ENCODE measurements around the gene LINGO1. TPM values are rescaled to one million over a fixed set of nuclear protein-coding genes. Genes with fewer than 3 reads are reported as not detected.
A peak's percentile ranks its signal among the peaks of the same experiment; 100 is the strongest.

Gene LINGO1
- total RNA-seq, 2 experiments from 2014 or later = not detected

GRCh38 chr15:77666296-77666660 is 33.6 kb upstream of the LINGO1 start:
- Mint-ChIP-seq H3K4me3 (no peak overlapping the region), H3K27ac (no peak overlapping the region), H3K36me3 (ENCODE audit: low read depth) (no peaks in the 10 kb centered on the region), H3K4me1 (no peaks in the 10 kb centered on the region), H3K9me3 (no peaks in the 10 kb centered on the region), H3K27me3 (peaks cover 7% of the 10 kb centered on the region)
- no peak for DNase-seq
- POLR2A ChIA-PET = no interaction called here
- CTCF ChIA-PET = no interaction called here

DNA sequence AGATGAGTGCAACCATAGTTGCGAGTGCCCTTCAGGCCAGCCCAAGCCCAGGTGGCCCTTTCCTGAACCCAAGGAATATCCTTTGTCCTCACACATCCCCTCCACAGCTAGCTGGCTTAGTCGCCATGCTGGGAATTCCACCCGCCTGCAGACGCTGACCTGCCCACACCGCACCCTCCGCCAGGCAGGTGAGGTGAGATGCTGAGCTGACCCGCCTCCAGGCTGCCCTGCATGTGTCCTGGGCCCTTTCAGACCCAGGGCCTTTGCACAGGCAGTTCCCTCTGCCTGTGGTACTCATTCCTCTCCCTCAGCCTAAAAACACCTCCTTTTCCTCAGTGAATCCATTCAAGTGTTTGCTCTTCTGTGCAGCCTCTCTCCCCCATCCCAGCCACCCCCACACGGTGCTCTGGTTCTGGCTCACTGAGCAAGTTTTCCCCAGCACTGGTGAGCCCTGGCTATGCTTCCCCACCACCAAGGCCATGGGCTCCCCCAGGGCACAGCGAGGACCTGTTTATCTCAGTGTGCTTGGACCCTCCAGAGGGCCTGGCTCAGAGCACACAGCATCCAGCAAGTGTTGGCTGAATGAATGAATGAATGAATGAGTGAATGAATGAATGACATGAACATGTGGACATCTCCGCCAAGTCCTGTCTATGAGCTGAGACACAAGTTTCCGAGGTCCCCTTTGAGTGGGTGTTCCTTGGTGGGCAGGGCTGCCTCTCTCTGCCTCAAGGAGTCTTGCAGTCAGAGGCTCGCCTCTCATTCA is 33.0 kb upstream of the LINGO1 start:
- H3K27ac Mint-ChIP-seq = no peak overlapping the region
- DNase-seq = no peak
- no peaks in the 10 kb centered on the region for H3K36me3 Mint-ChIP-seq (ENCODE audit: low read depth)
- ChIA-PET POLR2A (no interaction called here), CTCF (no interaction called here)
- H3K4me1 Mint-ChIP-seq = no peaks in the 10 kb centered on the region
- peaks cover 7% of the 10 kb centered on the region for H3K27me3 Mint-ChIP-seq
- H3K4me3 Mint-ChIP-seq = no peak overlapping the region
- H3K9me3 Mint-ChIP-seq = no peaks in the 10 kb centered on the region

GRCh38 chr15:77664428-77664827 is 31.7 kb upstream of the LINGO1 start:
- Mint-ChIP-seq H3K4me1 (no peaks in the 10 kb centered on the region), H3K27ac (no peak overlapping the region), H3K27me3 (peaks cover 7% of the 10 kb centered on the region), H3K9me3 (no peaks in the 10 kb centered on the region), H3K4me3 (no peak overlapping the region), H3K36me3 (ENCODE audit: low read depth) (no peaks in the 10 kb centered on the region)
- DNase-seq = no peak
- ChIA-PET POLR2A (no interaction called here), CTCF (no interaction called here)

DNA sequence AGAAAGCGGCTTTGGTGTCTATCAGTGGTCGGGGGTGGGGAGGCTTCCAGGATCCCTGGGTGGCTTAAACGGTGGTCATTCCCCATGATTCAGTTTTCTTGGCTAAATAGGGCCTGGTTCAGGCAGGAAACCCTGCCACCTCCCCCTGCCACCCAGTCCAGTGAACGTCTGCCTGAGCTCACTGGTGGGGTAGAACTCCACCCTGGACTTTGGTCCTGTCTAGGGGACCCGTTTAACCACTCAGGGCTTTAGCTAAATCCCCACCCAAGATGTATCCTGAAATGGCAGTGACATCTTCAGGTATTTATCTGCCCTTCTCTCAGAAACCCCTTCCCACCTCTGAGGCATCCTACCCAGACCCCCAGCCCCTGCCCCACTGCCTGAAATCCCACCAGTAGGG is 30.5 kb upstream of the LINGO1 start:
- Mint-ChIP-seq H3K4me3 (no peak overlapping the region), H3K4me1 (no peaks in the 10 kb centered on the region), H3K9me3 (no peaks in the 10 kb centered on the region), H3K36me3 (ENCODE audit: low read depth) (no peaks in the 10 kb centered on the region), H3K27me3 (peaks cover 4% of the 10 kb centered on the region), H3K27ac (no peak overlapping the region)
- CTCF ChIA-PET = no interaction called here
- no peak for DNase-seq
- POLR2A ChIA-PET = no interaction called here

- peaks cover 3% of the 10 kb centered on the region for H3K27me3 Mint-ChIP-seq
- ChIA-PET CTCF (no interaction called here), POLR2A (no interaction called here)
- no peaks in the 10 kb centered on the region for H3K36me3 Mint-ChIP-seq (ENCODE audit: low read depth)
- no peaks in the 10 kb centered on the region for H3K9me3 Mint-ChIP-seq
- H3K27ac Mint-ChIP-seq = no peak overlapping the region
- no peaks in the 10 kb centered on the region for H3K4me1 Mint-ChIP-seq
- no peak overlapping the region for H3K4me3 Mint-ChIP-seq
- DNase-seq = peak; percentile 37
Observed at GRCh38 chr15:77659350-77660321, 26.9 kb upstream of the LINGO1 start.

DNA sequence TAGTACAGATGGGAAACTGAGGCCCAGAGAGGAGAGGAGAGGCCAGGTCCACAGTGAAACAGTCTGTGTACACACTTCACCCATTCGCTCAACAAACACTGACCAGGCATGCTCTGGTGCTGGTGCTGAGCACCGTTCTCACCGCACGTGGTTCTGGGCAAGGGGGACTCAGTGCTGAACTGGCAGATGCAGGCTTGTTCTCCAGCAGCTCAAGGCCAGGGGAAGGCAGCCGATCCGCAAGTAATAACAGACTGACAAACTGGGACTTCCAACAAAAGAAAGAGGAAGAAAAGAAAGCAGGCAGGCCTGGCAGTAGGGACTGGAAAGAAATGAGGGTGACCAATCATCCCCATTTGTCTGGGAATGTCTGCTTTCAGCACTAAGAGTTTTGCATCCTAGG is 25.6 kb upstream of the LINGO1 start:
- no peak for DNase-seq
- Mint-ChIP-seq H3K9me3 (no peaks in the 10 kb centered on the region), H3K4me3 (no peak overlapping the region), H3K36me3 (ENCODE audit: low read depth) (no peaks in the 10 kb centered on the region), H3K4me1 (no peaks in the 10 kb centered on the region), H3K27me3 (peaks cover 6% of the 10 kb centered on the region), H3K27ac (no peak overlapping the region)
- POLR2A ChIA-PET = no interaction called here
- CTCF ChIA-PET = no interaction called here

- Mint-ChIP-seq H3K27ac (no peak overlapping the region), H3K27me3 (peaks cover 6% of the 10 kb centered on the region), H3K36me3 (ENCODE audit: low read depth) (no peaks in the 10 kb centered on the region), H3K4me1 (no peaks in the 10 kb centered on the region), H3K4me3 (no peak overlapping the region), H3K9me3 (no peaks in the 10 kb centered on the region)
- POLR2A ChIA-PET = no interaction called here
- CTCF ChIA-PET = interaction anchor here (1.0 kb wide), 1 partner anchor 11 kb away, joined by 3 read pairs; no protein-coding TSS in a partner anchor
- no peak for DNase-seq
Observed at GRCh38 chr15:77657634-77658238, 25.0 kb upstream of the LINGO1 start.

DNA sequence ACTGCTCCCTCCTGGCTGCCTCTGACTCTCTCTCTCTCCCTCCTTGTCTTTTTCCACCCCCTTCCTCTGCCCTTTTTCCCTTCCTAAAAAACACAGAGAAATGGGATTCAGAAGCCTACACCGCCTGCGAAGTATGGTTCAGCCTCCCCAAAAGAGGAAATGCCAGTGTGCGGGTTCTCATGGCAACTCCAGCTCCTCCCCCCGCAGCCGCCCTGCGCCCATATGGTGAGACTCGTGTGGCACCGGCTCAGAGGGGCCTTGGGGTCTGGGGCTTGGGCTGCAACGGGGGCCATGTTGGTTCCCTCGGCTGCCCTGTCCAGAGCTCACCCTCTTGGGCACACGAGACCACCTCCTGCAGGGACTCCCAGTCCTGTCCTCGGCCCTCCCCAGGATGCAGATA is 23.6 kb upstream of the LINGO1 start:
- Mint-ChIP-seq H3K4me1 (no peaks in the 10 kb centered on the region), H3K4me3 (no peak overlapping the region), H3K27ac (no peak overlapping the region), H3K27me3 (peaks cover 6% of the 10 kb centered on the region), H3K36me3 (ENCODE audit: low read depth) (no peaks in the 10 kb centered on the region), H3K9me3 (no peaks in the 10 kb centered on the region)
- ChIA-PET CTCF (interaction anchor here (1.0 kb wide), 1 partner anchor 10 kb away, joined by 3 read pairs; no protein-coding TSS in a partner anchor), POLR2A (no interaction called here)
- DNase-seq = no peak

DNA sequence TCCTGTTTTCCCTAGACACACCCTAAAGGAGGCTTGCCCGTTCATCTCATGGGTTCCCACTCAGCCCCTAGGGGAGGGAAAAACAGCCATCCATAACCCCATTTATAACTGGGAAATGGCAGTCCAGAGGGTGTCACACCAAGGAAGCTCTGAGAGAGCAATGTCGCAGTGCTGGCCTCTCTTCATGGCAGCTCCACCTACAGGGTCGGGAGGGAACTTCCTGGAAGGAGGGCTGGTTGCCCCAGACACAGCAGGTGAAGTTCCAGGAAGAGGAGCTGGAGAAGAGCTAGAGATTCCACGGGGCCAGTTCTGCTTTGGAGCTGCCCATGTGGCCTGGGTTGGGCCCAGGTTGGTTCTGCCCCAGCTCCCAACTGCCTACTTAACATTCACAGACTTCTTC is 22.3 kb upstream of the LINGO1 start:
- Mint-ChIP-seq H3K36me3 (ENCODE audit: low read depth) (no peaks in the 10 kb centered on the region), H3K4me1 (no peaks in the 10 kb centered on the region), H3K27ac (no peak overlapping the region), H3K9me3 (no peaks in the 10 kb centered on the region), H3K27me3 (peaks cover 10% of the 10 kb centered on the region), H3K4me3 (no peak overlapping the region)
- ChIA-PET CTCF (interaction anchor here (0.6 kb wide), 1 partner anchor 9 kb away, joined by 3 read pairs; no protein-coding TSS in a partner anchor), POLR2A (no interaction called here)
- DNase-seq = no peak

DNA sequence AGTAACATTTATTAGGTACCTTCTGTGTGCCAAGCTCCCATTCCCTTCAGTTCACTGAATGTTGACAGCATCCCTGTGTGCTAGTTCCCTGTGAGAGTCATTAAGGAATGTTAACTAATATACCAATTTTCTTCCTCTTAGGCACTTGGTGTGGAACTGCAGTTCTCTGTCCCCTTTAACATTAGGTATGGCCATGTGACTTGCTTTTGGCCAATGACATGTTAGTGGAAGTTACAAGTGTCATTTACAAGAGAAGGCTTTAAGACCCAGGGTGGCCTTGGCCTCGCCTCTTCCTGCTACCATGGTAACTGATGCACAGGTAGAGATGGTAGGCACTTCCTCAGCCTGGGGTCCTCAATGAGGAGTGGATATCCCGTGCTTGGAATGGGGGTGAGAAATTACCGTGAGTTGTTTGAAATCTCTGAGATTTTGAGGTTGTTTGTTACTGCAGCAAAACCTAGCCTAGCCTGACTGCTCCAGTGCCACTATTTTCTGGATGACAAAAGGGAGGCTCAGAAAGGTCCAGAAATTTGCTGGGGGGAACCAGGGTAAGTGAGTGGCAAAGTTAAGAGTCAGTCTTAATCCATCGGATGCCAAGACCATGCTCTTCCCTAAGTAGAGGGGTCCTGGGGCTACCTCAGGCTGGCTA is 21.2 kb upstream of the LINGO1 start:
- ChIA-PET POLR2A (no interaction called here), CTCF (no interaction called here)
- H3K4me1 Mint-ChIP-seq = no peaks in the 10 kb centered on the region
- no peaks in the 10 kb centered on the region for H3K36me3 Mint-ChIP-seq (ENCODE audit: low read depth)
- peaks cover 10% of the 10 kb centered on the region for H3K27me3 Mint-ChIP-seq
- H3K4me3 Mint-ChIP-seq = no peak overlapping the region
- H3K9me3 Mint-ChIP-seq = no peaks in the 10 kb centered on the region
- no peak for DNase-seq
- no peak overlapping the region for H3K27ac Mint-ChIP-seq

DNA sequence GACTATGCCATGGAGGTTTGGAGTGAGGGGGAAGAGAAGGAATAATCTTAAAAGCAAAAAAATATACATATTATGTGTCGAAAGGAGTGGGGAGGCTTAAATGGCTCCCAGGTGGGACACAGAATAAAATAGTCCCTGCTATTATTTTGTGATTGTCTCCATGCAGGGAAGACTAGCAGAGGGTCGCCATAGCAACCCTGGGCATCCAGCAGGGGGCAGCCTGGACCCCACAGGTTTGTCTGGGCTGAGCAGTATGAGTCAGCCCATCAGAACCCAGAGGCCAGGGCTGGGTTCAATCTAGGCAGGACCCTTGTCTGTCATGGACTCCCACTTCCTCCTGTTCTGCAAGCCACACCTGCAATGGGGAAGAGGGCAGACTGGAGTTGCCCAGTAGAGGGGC is 17.6 kb upstream of the LINGO1 start:
- Mint-ChIP-seq H3K4me1 (no peaks in the 10 kb centered on the region), H3K27ac (no peak overlapping the region), H3K4me3 (no peak overlapping the region), H3K9me3 (no peaks in the 10 kb centered on the region), H3K36me3 (ENCODE audit: low read depth) (no peaks in the 10 kb centered on the region), H3K27me3 (peaks cover 11% of the 10 kb centered on the region)
- ChIA-PET CTCF (no interaction called here), POLR2A (no interaction called here)
- DNase-seq = no peak

DNA sequence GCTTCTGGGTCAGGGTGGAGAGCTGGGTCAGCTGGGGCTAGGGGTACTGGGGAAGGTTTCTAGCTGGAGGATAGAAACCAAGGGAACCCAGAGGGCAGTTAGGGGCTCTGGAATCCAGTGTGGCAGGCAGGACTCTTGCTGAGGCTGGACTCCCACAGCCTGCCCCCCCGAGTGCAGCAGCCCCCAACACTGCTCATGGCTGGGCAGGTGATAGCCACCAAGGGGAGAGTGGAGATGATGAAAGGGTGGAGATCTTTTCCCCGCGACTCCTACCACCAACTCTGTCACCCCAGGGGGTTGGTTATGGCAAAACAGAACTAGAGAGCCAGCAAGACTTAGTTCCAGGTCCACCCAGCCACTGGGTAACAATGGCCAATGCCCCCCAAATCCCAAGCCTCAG is 16.9 kb upstream of the LINGO1 start:
- Mint-ChIP-seq H3K4me3 (no peak overlapping the region), H3K27me3 (peaks cover 10% of the 10 kb centered on the region), H3K36me3 (ENCODE audit: low read depth) (no peaks in the 10 kb centered on the region), H3K4me1 (no peaks in the 10 kb centered on the region), H3K9me3 (no peaks in the 10 kb centered on the region), H3K27ac (no peak overlapping the region)
- CTCF ChIA-PET = no interaction called here
- no peak for DNase-seq
- POLR2A ChIA-PET = no interaction called here

GRCh38 chr15:77649017-77649416 is 16.3 kb upstream of the LINGO1 start:
- Mint-ChIP-seq H3K27ac (no peak overlapping the region), H3K9me3 (no peaks in the 10 kb centered on the region), H3K4me1 (no peaks in the 10 kb centered on the region), H3K27me3 (peaks cover 8% of the 10 kb centered on the region), H3K36me3 (ENCODE audit: low read depth) (no peaks in the 10 kb centered on the region), H3K4me3 (no peak overlapping the region)
- CTCF ChIA-PET = no interaction called here
- POLR2A ChIA-PET = no interaction called here
- DNase-seq = no peak
